Measurements from ENCODE around the gene VSTM2L.

DNA sequence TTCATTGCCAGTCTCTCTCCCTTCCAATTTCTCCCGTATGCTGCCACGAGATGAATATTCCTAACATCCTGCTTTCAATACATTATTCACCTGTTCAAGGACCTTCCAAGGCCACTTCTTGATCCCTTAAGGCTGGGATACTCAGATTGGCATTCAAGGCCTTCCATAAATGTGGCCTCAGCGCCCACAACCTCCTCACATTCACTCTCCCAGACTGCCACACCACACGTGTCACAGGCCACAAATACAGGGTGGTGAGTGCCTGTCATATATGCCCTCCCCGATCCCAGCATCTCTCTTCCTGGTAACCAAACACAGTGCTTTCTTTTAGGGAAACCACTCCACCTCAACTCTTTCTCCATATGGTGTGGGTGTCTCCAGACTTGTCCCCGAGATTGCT lies 74.9 kb downstream of the VSTM2L start:
- TF ChIP-seq, protein P1, sequence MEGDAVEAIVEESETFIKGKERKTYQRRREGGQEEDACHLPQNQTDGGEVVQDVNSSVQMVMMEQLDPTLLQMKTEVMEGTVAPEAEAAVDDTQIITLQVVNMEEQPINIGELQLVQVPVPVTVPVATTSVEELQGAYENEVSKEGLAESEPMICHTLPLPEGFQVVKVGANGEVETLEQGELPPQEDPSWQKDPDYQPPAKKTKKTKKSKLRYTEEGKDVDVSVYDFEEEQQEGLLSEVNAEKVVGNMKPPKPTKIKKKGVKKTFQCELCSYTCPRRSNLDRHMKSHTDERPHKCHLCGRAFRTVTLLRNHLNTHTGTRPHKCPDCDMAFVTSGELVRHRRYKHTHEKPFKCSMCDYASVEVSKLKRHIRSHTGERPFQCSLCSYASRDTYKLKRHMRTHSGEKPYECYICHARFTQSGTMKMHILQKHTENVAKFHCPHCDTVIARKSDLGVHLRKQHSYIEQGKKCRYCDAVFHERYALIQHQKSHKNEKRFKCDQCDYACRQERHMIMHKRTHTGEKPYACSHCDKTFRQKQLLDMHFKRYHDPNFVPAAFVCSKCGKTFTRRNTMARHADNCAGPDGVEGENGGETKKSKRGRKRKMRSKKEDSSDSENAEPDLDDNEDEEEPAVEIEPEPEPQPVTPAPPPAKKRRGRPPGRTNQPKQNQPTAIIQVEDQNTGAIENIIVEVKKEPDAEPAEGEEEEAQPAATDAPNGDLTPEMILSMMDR (IDR thresholded peaks at IDR 0.05) = no peak
- TF ChIP-seq EP300 (IDR thresholded peaks at IDR 0.05) = no peak

Measured in suprapubic skin (tissue), 3 donors.